Measurements from ENCODE around the gene L3MBTL1. TPM values are rescaled to one million over a fixed set of nuclear protein-coding genes. Genes with fewer than 3 reads are reported as not detected.

Gene L3MBTL1
- total RNA-seq, 4 donors from 2014 or later, result 12.5 to 45.3 (median 29.2) TPM

DNA sequence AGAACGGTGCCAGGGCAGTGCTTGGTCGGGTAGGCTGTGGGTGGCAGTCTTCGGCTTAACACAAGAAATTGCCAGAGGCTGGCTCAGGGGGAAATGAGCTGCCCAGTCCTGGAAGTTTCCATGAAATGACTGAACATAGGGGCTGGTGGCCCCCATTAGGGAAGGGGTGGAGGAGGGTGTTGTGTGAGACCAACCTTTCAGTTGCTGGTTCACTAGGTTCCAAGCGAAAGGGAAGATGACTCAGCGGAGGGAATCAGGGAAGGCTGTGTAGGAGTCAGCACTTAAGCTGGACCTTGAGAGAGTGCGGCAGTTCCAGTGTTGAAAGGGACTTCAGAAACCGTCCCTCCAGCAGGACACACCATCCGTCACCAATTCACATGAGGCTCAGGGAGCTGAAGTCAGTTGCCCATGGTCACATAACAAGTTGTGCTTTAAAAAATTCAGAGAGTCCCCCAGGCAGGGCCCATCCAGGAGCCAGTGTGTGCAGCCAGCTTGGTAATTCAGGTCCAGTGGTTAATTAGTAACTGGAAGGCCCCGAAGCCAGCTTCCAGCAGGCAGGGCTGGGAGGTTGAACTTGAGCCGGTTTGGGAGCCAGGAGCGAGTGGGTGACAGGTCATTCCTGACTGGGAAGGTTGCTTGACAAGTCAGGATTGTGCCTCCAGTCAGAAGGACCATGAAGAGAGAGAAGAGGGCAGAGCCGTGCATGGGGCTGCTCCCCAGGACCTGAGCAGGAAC lies 51.1 kb downstream of the L3MBTL1 start, which contains the start of gene SGK2:
Gene SGK2, plus strand, starts transcription at position 616 of the 735 bp plus-strand sequence. CDS start 7,469 bp downstream, outside the sequence.
- no peak for TF ChIP-seq POLR2A (IDR thresholded peaks at IDR 0.05)
- TF ChIP-seq, protein P1, sequence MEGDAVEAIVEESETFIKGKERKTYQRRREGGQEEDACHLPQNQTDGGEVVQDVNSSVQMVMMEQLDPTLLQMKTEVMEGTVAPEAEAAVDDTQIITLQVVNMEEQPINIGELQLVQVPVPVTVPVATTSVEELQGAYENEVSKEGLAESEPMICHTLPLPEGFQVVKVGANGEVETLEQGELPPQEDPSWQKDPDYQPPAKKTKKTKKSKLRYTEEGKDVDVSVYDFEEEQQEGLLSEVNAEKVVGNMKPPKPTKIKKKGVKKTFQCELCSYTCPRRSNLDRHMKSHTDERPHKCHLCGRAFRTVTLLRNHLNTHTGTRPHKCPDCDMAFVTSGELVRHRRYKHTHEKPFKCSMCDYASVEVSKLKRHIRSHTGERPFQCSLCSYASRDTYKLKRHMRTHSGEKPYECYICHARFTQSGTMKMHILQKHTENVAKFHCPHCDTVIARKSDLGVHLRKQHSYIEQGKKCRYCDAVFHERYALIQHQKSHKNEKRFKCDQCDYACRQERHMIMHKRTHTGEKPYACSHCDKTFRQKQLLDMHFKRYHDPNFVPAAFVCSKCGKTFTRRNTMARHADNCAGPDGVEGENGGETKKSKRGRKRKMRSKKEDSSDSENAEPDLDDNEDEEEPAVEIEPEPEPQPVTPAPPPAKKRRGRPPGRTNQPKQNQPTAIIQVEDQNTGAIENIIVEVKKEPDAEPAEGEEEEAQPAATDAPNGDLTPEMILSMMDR (IDR thresholded peaks at IDR 0.05), result no peak
- Histone ChIP-seq H3K27me3 (no peaks in the 10 kb centered on the region), H3K4me1 (no peaks in the 10 kb centered on the region), H3K4me3 (replicated peaks in 1 of 3) (no peak within 1 kb of the TSS), H3K36me3 (no peaks in the 10 kb centered on the region), H3K27ac (no peak within 1 kb of the TSS), H3K9me3 (no peaks in the 10 kb centered on the region)
- DNase-seq, result no peak
- WGBS, 2 donors, result 75 to 80% methylated on average over 12 of the region's 12 CpGs
- intact Hi-C loops (cut with DNase I), result no loop called here

DNA sequence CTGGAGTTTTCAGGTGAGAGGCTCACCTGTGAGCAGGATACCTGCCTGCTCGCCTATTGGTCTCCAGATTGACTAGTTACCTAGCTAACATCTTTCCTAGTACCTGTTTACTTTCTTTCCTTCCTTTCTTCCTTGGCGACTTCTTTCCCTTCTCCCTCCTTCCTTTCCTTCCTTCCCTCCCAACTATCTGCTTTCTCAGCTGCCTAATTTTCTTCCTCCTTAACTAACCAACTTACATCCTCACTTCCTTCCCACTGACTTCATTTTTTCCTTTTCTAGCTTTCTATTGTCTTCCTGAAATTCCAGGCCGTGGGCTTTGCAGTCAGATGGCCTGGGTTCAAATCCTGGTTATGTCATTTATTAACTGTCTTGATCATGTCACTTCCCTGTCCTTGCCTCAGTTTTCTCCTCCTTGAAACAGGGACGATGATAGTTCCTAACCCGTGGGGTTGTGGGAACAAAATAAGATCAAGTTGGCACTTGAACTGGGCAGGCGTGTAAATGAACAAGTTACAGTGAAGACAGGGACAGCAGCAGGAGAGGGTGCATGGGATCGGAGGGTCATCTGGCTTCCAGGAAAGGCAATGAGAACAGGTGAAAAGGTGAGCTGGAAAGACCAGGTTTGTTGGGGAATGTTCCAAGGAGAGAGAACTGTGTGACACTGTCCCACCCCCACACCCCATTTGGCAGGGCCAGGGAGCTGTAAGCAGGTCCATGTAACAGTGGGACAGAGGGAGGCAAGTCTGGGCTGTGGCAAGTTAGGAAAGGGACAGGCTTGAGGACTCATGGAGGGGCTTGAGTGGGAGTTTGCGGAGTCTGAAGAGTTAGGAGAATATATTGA lies 51.9 kb downstream of the L3MBTL1 start:
- TF ChIP-seq POLR2A (IDR thresholded peaks at IDR 0.05), result no peak
- TF ChIP-seq, protein P1 (IDR thresholded peaks at IDR 0.05), result no peak
- WGBS, 2 donors, result 83 to 86% methylated on average over 8 of the region's 8 CpGs
- H3K27ac ChIP-seq, result no peak overlapping the region

DNA sequence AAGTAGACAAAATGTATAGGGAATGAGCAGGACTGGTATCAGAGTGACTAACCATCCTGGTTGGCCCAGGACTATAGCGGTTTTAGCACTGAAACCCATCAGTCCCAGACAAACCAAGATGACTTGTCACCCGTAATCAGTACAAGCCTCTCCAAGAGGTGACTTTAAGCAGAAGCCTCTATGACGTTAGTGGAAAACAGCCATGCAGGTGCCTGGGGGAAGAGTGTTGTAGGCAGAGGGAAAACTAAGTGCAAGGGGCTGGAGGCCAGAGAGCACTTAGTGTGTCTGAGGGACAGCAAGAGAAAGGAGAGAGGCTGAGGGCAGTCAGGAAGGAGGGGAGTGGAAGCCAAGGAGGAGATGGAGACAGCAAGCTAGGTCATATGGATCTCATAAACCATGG lies 53.5 kb downstream of the L3MBTL1 start:
- no peaks in the 10 kb centered on the region for H3K36me3 ChIP-seq
- H3K27me3 ChIP-seq, result no peaks in the 10 kb centered on the region
- H3K9me3 ChIP-seq, result no peaks in the 10 kb centered on the region
- no peak for TF ChIP-seq POLR2A (IDR thresholded peaks at IDR 0.05)
- TF ChIP-seq, protein P1 (IDR thresholded peaks at IDR 0.05), result no peak
- intact Hi-C loops (cut with DNase I), result no loop called here
- DNase-seq, result no peak
- H3K27ac ChIP-seq, result no peak overlapping the region
- 79 to 88% methylated on average over 3 of the region's 3 CpGs for WGBS, 2 donors
- H3K4me3 ChIP-seq (replicated peaks in 1 of 3), result no peak overlapping the region
- no peaks in the 10 kb centered on the region for H3K4me1 ChIP-seq

More for the DNA sequence above, 51.9 kb downstream of the L3MBTL1 start:
- no peaks in the 10 kb centered on the region for H3K9me3 ChIP-seq
- H3K4me1 ChIP-seq, result no peaks in the 10 kb centered on the region
- H3K4me3 ChIP-seq (replicated peaks in 1 of 3), result no peak overlapping the region
- no peaks in the 10 kb centered on the region for H3K27me3 ChIP-seq
- intact Hi-C loops (cut with DNase I), result no loop called here
- DNase-seq, result no peak
- H3K36me3 ChIP-seq, result no peaks in the 10 kb centered on the region

DNA sequence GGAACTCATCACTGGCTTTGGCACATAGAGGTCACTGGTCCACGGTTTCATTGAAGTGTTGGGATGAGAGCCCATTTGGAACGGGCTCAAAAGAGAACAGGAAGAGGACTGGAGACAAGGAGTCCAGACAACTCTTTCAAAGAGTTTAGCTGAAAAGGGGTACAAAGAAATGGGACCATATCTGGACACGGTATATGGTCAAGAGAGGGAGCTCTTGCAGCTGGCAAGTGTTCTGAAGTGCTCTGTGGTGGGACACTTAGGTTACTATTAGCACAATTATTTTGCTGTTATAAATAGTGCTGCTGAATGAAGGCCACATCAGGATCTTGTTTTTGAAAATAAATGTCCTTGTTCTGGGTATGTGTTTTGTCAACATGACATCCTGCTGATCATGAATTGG lies 55.9 kb downstream of the L3MBTL1 start:
- Histone ChIP-seq H3K27ac (no peak overlapping the region), H3K36me3 (no peaks in the 10 kb centered on the region), H3K9me3 (no peaks in the 10 kb centered on the region), H3K4me3 (replicated peaks in 1 of 3) (no peak overlapping the region), H3K4me1 (no peaks in the 10 kb centered on the region), H3K27me3 (no peaks in the 10 kb centered on the region)
- 34 to 39% methylated on average over 3 of the region's 3 CpGs for WGBS, 2 donors
- no peak for TF ChIP-seq POLR2A (IDR thresholded peaks at IDR 0.05)
- TF ChIP-seq, protein P1 (IDR thresholded peaks at IDR 0.05), result no peak
- intact Hi-C loops (cut with DNase I), result no loop called here
- DNase-seq, result no peak

DNA sequence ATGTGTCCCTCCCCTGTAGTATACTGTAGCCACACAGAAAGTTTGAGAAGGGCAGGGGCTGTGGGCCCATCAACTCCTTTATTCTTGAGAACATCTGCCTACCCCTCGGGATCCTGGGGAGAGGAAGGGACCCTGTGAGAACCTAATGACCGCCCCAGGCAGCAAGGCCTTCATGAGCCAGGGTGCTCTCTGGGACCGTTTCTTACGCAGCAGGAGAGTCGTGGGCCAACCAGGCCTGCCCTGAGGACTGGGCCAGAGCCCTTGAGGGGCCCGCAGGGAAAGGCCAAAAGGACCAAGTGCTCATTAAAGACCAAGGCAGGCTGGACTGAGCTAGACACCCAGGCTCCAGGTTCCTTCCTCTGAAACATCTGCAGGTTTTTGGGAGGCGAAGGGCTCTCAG lies 56.5 kb downstream of the L3MBTL1 start:
- no peak overlapping the region for H3K4me3 ChIP-seq (replicated peaks in 1 of 3)
- H3K4me1 ChIP-seq, result no peaks in the 10 kb centered on the region
- WGBS, 2 donors, result 94 to 97% methylated on average over 6 to 7 of the region's 7 CpGs
- no peaks in the 10 kb centered on the region for H3K36me3 ChIP-seq
- no peaks in the 10 kb centered on the region for H3K27me3 ChIP-seq
- TF ChIP-seq, protein P1 (IDR thresholded peaks at IDR 0.05), result no peak
- no peak for TF ChIP-seq POLR2A (IDR thresholded peaks at IDR 0.05)
- no peak for DNase-seq
- no peaks in the 10 kb centered on the region for H3K9me3 ChIP-seq
- intact Hi-C loops (cut with DNase I), result no loop called here
- no peak overlapping the region for H3K27ac ChIP-seq

Measured in thyroid gland (tissue), 4 donors.